Measurements from ENCODE around the gene PIWIL4. TPM values are rescaled to one million over a fixed set of nuclear protein-coding genes. Genes with fewer than 3 reads are reported as not detected.
"Not testable (repeated sequence)": the region's sequence is repeated elsewhere in the genome, so short reads cannot be mapped to it uniquely, and the experiment has no call there.

The PIWIL4 gene
- polyA plus RNA-seq, 1 donor from 2014 or later: 1.3 TPM

DNA sequence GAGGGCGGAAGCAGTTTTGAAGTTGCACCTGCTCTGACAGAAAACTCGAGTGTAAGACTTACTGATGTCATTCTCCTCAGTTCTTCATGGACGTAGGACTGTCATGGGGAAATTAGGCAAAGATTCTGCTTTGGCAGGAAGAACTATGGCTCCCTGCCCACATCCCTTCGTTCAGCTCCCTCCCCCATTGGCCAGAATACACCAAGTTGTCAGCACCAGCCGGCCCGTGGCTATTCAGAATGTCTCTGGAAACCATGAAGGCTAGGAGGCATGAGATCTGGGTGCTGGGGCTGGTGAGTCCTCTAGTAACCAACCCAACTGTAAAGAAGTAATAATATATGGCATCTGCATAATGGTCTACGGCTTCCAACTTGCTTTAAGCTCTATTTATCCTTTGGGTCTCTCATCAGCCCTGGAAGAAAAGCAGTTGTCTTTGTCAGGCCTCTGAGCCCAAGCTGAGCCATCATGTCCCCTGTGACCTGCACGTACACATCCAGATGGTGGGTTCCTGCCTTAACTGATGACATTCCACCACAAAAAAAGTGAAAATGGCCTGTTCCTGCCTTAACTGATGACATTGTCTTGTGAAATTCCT is 74.1 kb downstream of the PIWIL4 start:
- Histone ChIP-seq H3K4me3 (ENCODE audit: low read length) (no peak overlapping the region), H3K4me2 (ENCODE audit: low read length) (no peak overlapping the region), H3K9ac (ENCODE audit: low read length) (no peak overlapping the region), H3F3A (ENCODE audit: insufficient read depth, low read length, poor library complexity, severe bottlenecking) (no peaks in the 10 kb centered on the region), H2AFZ (ENCODE audit: low read depth, low read length) (no peak overlapping the region), H3K27me3 (ENCODE audit: insufficient read depth, low read depth, low read length) (no peaks in the 10 kb centered on the region), H3K9me3 (ENCODE audit: low read length) (no peaks in the 10 kb centered on the region), H4K20me1 (ENCODE audit: insufficient read depth) (no peaks in the 10 kb centered on the region), H3K27ac (ENCODE audit: low read length) (no peak overlapping the region), H3K36me3 (ENCODE audit: insufficient read depth, low read length) (no peaks in the 10 kb centered on the region), H3K9me2 (ENCODE audit: insufficient read depth, low read length) (no peaks in the 10 kb centered on the region), H3K79me2 (replicated peaks; ENCODE audit: insufficient read depth, low read length) (no peaks in the 10 kb centered on the region)
- no peak for TF ChIP-seq SMC3 (conservative IDR thresholded peaks at IDR 0.05; ENCODE audit: poor library complexity)
- TF ChIP-seq, protein P1, sequence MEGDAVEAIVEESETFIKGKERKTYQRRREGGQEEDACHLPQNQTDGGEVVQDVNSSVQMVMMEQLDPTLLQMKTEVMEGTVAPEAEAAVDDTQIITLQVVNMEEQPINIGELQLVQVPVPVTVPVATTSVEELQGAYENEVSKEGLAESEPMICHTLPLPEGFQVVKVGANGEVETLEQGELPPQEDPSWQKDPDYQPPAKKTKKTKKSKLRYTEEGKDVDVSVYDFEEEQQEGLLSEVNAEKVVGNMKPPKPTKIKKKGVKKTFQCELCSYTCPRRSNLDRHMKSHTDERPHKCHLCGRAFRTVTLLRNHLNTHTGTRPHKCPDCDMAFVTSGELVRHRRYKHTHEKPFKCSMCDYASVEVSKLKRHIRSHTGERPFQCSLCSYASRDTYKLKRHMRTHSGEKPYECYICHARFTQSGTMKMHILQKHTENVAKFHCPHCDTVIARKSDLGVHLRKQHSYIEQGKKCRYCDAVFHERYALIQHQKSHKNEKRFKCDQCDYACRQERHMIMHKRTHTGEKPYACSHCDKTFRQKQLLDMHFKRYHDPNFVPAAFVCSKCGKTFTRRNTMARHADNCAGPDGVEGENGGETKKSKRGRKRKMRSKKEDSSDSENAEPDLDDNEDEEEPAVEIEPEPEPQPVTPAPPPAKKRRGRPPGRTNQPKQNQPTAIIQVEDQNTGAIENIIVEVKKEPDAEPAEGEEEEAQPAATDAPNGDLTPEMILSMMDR (IDR thresholded peaks at IDR 0.05; ENCODE audit: poor library complexity, severe bottlenecking): no peak
- no peak for TF ChIP-seq TAF1 (IDR thresholded peaks at IDR 0.05; ENCODE audit: low read depth)
- no peak for TF ChIP-seq EP300 (conservative IDR thresholded peaks at IDR 0.05; ENCODE audit: poor library complexity, severe bottlenecking)
- TF ChIP-seq, protein P2, sequence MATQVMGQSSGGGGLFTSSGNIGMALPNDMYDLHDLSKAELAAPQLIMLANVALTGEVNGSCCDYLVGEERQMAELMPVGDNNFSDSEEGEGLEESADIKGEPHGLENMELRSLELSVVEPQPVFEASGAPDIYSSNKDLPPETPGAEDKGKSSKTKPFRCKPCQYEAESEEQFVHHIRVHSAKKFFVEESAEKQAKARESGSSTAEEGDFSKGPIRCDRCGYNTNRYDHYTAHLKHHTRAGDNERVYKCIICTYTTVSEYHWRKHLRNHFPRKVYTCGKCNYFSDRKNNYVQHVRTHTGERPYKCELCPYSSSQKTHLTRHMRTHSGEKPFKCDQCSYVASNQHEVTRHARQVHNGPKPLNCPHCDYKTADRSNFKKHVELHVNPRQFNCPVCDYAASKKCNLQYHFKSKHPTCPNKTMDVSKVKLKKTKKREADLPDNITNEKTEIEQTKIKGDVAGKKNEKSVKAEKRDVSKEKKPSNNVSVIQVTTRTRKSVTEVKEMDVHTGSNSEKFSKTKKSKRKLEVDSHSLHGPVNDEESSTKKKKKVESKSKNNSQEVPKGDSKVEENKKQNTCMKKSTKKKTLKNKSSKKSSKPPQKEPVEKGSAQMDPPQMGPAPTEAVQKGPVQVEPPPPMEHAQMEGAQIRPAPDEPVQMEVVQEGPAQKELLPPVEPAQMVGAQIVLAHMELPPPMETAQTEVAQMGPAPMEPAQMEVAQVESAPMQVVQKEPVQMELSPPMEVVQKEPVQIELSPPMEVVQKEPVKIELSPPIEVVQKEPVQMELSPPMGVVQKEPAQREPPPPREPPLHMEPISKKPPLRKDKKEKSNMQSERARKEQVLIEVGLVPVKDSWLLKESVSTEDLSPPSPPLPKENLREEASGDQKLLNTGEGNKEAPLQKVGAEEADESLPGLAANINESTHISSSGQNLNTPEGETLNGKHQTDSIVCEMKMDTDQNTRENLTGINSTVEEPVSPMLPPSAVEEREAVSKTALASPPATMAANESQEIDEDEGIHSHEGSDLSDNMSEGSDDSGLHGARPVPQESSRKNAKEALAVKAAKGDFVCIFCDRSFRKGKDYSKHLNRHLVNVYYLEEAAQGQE (IDR thresholded peaks at IDR 0.05; ENCODE audit: borderline replicate concordance): no peak
- TF ChIP-seq POLR2AphosphoS5 (IDR thresholded peaks at IDR 0.05): no peak
- no peak for TF ChIP-seq EZH2 (IDR thresholded peaks at IDR 0.05; ENCODE audit: borderline replicate concordance, insufficient read depth, low read length, poor library complexity, severe bottlenecking)
- no peak for TF ChIP-seq MXI1 (conservative IDR thresholded peaks at IDR 0.05; ENCODE audit: poor library complexity, severe bottlenecking)
- no peak for TF ChIP-seq RAD21 (conservative IDR thresholded peaks at IDR 0.05)

DNA sequence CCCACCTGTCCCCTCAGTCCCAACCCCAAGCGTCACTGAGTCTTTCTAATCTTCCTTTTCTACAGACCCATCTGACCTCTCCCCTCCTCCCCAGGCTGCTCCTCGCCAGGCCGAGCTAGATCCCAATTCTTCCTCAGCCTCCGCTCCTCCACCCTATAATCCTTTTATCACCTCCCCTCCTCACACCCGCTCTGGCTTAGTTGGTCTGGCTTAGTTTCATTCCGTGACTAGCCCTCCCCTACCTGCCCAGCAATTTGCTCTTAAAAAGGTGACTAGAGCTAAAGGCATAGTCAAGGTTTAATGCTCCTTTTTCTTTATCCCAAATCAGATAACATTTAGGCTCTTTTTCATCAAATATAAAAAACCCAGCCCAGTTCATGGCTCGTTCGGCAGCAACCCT is 76.0 kb downstream of the PIWIL4 start:
- H3K9me3 ChIP-seq (ENCODE audit: low read length); H2AFZ ChIP-seq (ENCODE audit: low read depth, low read length); H3K4me3 ChIP-seq (ENCODE audit: low read length); H3K4me2 ChIP-seq (ENCODE audit: low read length); H3K9me2 ChIP-seq (ENCODE audit: insufficient read depth, low read length); H3K27me3 ChIP-seq (ENCODE audit: insufficient read depth, low read depth, low read length); H3K36me3 ChIP-seq (ENCODE audit: insufficient read depth, low read length); H3K79me2 ChIP-seq (replicated peaks; ENCODE audit: insufficient read depth, low read length); H3K27ac ChIP-seq (ENCODE audit: low read length); H3K9ac ChIP-seq (ENCODE audit: low read length); H4K20me1 ChIP-seq (ENCODE audit: insufficient read depth); H3F3A ChIP-seq (ENCODE audit: insufficient read depth, low read length, poor library complexity, severe bottlenecking): not testable (repeated sequence)

DNA sequence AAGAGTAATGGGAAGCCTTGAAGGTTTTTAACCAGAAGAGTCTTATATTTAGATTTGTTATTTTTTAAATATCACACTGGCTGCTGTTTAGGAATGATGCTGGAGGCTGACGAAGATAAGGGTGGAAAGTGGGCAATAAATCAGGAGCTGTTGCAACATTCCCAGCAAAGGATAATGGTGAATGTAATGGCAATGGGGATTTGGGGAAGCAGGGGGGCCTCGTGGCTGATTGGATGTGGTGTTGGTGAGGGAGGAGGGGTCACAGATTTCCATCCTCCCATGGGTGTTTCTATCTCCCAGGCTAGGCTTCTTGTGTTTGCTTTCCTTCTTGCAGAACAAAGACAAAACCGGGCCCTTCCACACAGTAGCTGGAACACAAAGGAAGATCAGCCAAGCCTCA is 80.8 kb downstream of the PIWIL4 start:
- H3K79me2 ChIP-seq (replicated peaks; ENCODE audit: insufficient read depth, low read length): no peaks in the 10 kb centered on the region
- H3K4me3 ChIP-seq (ENCODE audit: low read length): no peak overlapping the region
- no peaks in the 10 kb centered on the region for H3K36me3 ChIP-seq (ENCODE audit: insufficient read depth, low read length)
- no peak overlapping the region for H3K4me2 ChIP-seq (ENCODE audit: low read length)
- H3K9me3 ChIP-seq (ENCODE audit: low read length): no peaks in the 10 kb centered on the region
- no peak overlapping the region for H3K27ac ChIP-seq (ENCODE audit: low read length)
- no peak for TF ChIP-seq TAF1 (IDR thresholded peaks at IDR 0.05; ENCODE audit: low read depth)
- no peak for TF ChIP-seq MXI1 (conservative IDR thresholded peaks at IDR 0.05; ENCODE audit: poor library complexity, severe bottlenecking)
- TF ChIP-seq, protein P2 (IDR thresholded peaks at IDR 0.05; ENCODE audit: borderline replicate concordance): no peak
- no peak for TF ChIP-seq RAD21 (conservative IDR thresholded peaks at IDR 0.05)
- TF ChIP-seq EP300 (conservative IDR thresholded peaks at IDR 0.05; ENCODE audit: poor library complexity, severe bottlenecking): no peak
- no peak for TF ChIP-seq SMC3 (conservative IDR thresholded peaks at IDR 0.05; ENCODE audit: poor library complexity)
- no peak for TF ChIP-seq EZH2 (IDR thresholded peaks at IDR 0.05; ENCODE audit: borderline replicate concordance, insufficient read depth, low read length, poor library complexity, severe bottlenecking)
- no peak for TF ChIP-seq POLR2AphosphoS5 (IDR thresholded peaks at IDR 0.05)
- TF ChIP-seq, protein P1 (IDR thresholded peaks at IDR 0.05; ENCODE audit: poor library complexity, severe bottlenecking): no peak
- H4K20me1 ChIP-seq (ENCODE audit: insufficient read depth): no peaks in the 10 kb centered on the region
- no peaks in the 10 kb centered on the region for H3K9me2 ChIP-seq (ENCODE audit: insufficient read depth, low read length)
- no peak overlapping the region for H3K9ac ChIP-seq (ENCODE audit: low read length)
- no peak overlapping the region for H2AFZ ChIP-seq (ENCODE audit: low read depth, low read length)
- H3F3A ChIP-seq (ENCODE audit: insufficient read depth, low read length, poor library complexity, severe bottlenecking): no peaks in the 10 kb centered on the region
- no peaks in the 10 kb centered on the region for H3K27me3 ChIP-seq (ENCODE audit: insufficient read depth, low read depth, low read length)
